ENCODE measurements around the gene FKBP1B. TPM values are rescaled to one million over a fixed set of nuclear protein-coding genes. Genes with fewer than 3 reads are reported as not detected.

Gene FKBP1B
- total RNA-seq, 1 experiment from 2014 or later, result 59.7 TPM

DNA sequence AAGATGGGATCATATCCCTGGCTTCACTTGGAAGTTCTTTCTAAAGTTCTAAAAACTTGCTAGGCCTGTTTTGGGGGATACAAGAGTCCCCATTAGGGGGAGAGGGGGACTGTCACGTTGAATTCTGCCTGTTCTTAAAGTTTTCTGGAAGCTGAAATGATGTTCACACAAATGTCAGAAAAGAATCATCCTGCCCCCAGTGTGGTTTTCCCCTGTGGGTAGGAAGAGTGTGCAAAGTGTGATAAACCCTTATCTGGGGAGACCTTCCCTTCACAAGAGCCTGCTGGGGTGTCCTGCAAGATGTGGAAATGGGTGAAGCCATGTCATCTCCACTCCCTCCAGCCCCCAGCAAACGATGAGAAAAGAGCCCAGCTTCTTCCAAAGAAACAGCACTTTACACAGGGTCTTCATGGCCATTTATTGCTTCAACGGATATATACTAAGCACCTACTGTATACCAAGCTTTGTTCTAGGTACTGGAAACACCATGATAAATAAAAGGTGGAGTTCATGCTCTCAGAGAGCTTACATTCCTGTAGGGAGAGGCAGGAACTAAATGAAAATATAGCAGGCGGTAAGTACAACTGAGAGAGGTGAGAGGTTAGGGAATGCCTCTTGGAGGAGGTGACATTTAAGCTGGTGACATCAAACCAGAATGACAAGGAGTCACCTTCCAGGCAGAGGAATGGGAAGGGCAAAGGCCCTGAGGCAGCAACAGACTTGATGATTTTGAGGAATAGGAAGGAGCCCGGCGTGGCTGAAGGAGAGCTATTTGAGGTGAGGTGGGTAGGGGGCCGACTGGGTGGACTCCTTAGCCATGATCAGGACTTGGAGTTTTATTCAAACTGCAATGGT, 38.1 kb upstream of the FKBP1B start:
- H3K4me3 Mint-ChIP-seq, result no peak overlapping the region
- H3K56ac ChIP-seq (ENCODE audit: insufficient read length, low read depth, low read length), result no peak overlapping the region
- no peak overlapping the region for H3K4me2 ChIP-seq (ENCODE audit: insufficient read depth, insufficient read length, low read length)

More for the DNA sequence above, 38.1 kb upstream of the FKBP1B start:
- DNase-seq, result no peak
- Histone ChIP-seq H2BK12ac (ENCODE audit: insufficient read length, low read depth, low read length) (no peak overlapping the region), H3K14ac (ENCODE audit: insufficient read depth, low read length) (no peak overlapping the region), H3T11ph (ENCODE audit: low read length) (no peak overlapping the region), H3K79me1 (ENCODE audit: insufficient read depth, low read depth, low read length, poor library complexity, severe bottlenecking) (no peaks in the 10 kb centered on the region), H3K18ac (ENCODE audit: insufficient read length, low read depth, low read length) (no peak overlapping the region), H2BK15ac (ENCODE audit: low read depth, low read length) (no peak overlapping the region), H3K27ac (ENCODE audit: insufficient read length, low read depth, low read length) (no peak overlapping the region), H3K27me3 (ENCODE audit: insufficient read depth, low read length) (no peaks in the 10 kb centered on the region; the same call in 1 of the 2 replicates), H2BK5ac (ENCODE audit: insufficient read length, low read length) (no peak overlapping the region), H2BK20ac (ENCODE audit: low read depth, low read length, poor library complexity, severe bottlenecking) (no peak overlapping the region), H4K20me1 (ENCODE audit: control insufficient read depth, insufficient read depth, insufficient read length) (no peaks in the 10 kb centered on the region), H4K8ac (replicated peaks; ENCODE audit: insufficient read length, low read depth, low read length) (no peak overlapping the region), H4K91ac (ENCODE audit: insufficient read length, low read depth, low read length) (no peak overlapping the region), H3K4me1 (ENCODE audit: insufficient read depth, low read length) (no peaks in the 10 kb centered on the region; the same call in 1 of the 2 replicates), H3K4ac (ENCODE audit: low read depth, low read length) (no peak overlapping the region), H3K79me2 (ENCODE audit: insufficient read depth, low read length) (no peaks in the 10 kb centered on the region), H3K23ac (ENCODE audit: insufficient read length, low read depth, low read length) (no peak overlapping the region), H3K9me3 (ENCODE audit: control insufficient read depth, low read depth, low read length) (no peaks in the 10 kb centered on the region), H2AK5ac (ENCODE audit: insufficient read length, low read length) (no peak overlapping the region), H2BK120ac (ENCODE audit: low read depth, low read length, poor library complexity, severe bottlenecking) (no peak overlapping the region), H2AFZ (ENCODE audit: low read length) (no peak overlapping the region), H3K9ac (ENCODE audit: extremely low read depth, insufficient read length, low read length) (no peak overlapping the region), H4K5ac (ENCODE audit: insufficient read length, low read depth, low read length) (no peak overlapping the region), H3K23me2 (ENCODE audit: insufficient read length, low read depth, low read length, poor library complexity, severe bottlenecking) (peaks cover 2% of the 10 kb centered on the region)
- H3K27ac Mint-ChIP-seq, result no peak overlapping the region
- peaks cover 15% of the 10 kb centered on the region for H3K27me3 Mint-ChIP-seq (ENCODE audit: low read depth)
- no peak for TF ChIP-seq CTCF (conservative IDR thresholded peaks at IDR 0.05)
- no peaks in the 10 kb centered on the region; a peak in 1 of 7 replicates for H3K36me3 Mint-ChIP-seq (ENCODE audit: insufficient read depth in 1 of 3, low read depth in 3 of 3)
- WGBS (ENCODE audit: extremely low coverage, insufficient read length, low lambda C conversion rate), result no CpG with 5 or more reads among the region's 7 CpGs
- peaks cover 26 to 30% of the 10 kb centered on the region in 2 experiments for H3K4me1 Mint-ChIP-seq
- H3K9me3 Mint-ChIP-seq, result no peaks in the 10 kb centered on the region
